Erythroblast (primary cell): Measurements from ENCODE around the gene LAMB4.

Source experiments
- DNase-seq, 2 experiments: peaks; one replicate each; lab custom pipeline; 2025; lab: John Stamatoyannopoulos, UW
- GATA1 ChIP-seq: IDR thresholded peaks from 2 replicates; pipeline ENCODE4 v1.6.1; 2011; ENCODE audit warnings: low read depth, mild to moderate bottlenecking, control low read depth, low read length, moderate library complexity
- POLR2A ChIP-seq: IDR thresholded peaks from 2 replicates; pipeline ENCODE4 v1.6.1; 2011; ENCODE audit warnings: mild to moderate bottlenecking, low read length

The LAMB4 gene

GRCh38 chr7:108089381-108089780, 40.8 kb downstream of the LAMB4 start:
- TF ChIP-seq GATA1 (no peak), POLR2A (no peak)
- DNase-seq = no peak

GRCh38 chr7:108088729-108089128, 41.4 kb downstream of the LAMB4 start:
- no peak for DNase-seq
- TF ChIP-seq POLR2A (no peak), GATA1 (no peak)

GRCh38 chr7:108087778-108088177, 42.4 kb downstream of the LAMB4 start:
- DNase-seq = no peak
- TF ChIP-seq POLR2A (no peak), GATA1 (no peak)

GRCh38 chr7:108086962-108087361, 43.2 kb downstream of the LAMB4 start:
- no peak for DNase-seq
- TF ChIP-seq GATA1 (no peak), POLR2A (no peak)

- DNase-seq = no peak
- no peak for TF ChIP-seq GATA1
These were observed 43.6 kb downstream of the LAMB4 start for GRCh38 chr7:108086546-108086945.

- TF ChIP-seq POLR2A = no peak
- no peak for TF ChIP-seq GATA1
- DNase-seq = no peak
These were observed 46.2 kb downstream of the LAMB4 start for GRCh38 chr7:108083980-108084379.

GRCh38 chr7:108079648-108080591, 50.2 kb downstream of the LAMB4 start:
- no peak for DNase-seq
- TF ChIP-seq GATA1 (no peak), POLR2A (no peak)

GRCh38 chr7:108079276-108079647, 50.9 kb downstream of the LAMB4 start:
- no peak for DNase-seq
- TF ChIP-seq GATA1 = no peak

GRCh38 chr7:108078691-108079090, 51.5 kb downstream of the LAMB4 start:
- DNase-seq = no peak
- TF ChIP-seq POLR2A = no peak

GRCh38 chr7:108078211-108078673, 51.9 kb downstream of the LAMB4 start:
- no peak for DNase-seq
- TF ChIP-seq POLR2A = no peak
- TF ChIP-seq GATA1 = no peak

- DNase-seq = no peak
- no peak for TF ChIP-seq POLR2A
- TF ChIP-seq GATA1 = no peak
These were observed 52.5 kb downstream of the LAMB4 start for GRCh38 chr7:108077709-108078108.

GRCh38 chr7:108076156-108076555, 54.0 kb downstream of the LAMB4 start:
- TF ChIP-seq POLR2A (no peak), GATA1 (no peak)
- DNase-seq = no peak

- TF ChIP-seq POLR2A (no peak), GATA1 (no peak)
- DNase-seq = no peak
These were observed 56.7 kb downstream of the LAMB4 start for GRCh38 chr7:108073305-108074070.

GRCh38 chr7:108072739-108073138, 57.4 kb downstream of the LAMB4 start:
- TF ChIP-seq POLR2A (no peak), GATA1 (no peak)

More at GRCh38 chr7:108072739-108073138, 57.4 kb downstream of the LAMB4 start:
- DNase-seq = no peak
